ENCODE results near the gene DCAF11. TPM values are rescaled to one million over a fixed set of nuclear protein-coding genes. Genes with fewer than 3 reads are reported as not detected.

The DCAF11 gene
- total and polyA plus RNA-seq, 2 of the 8 experiments (the other 6 are each of a cell fraction or from before 2014, with no cell fraction given): 60.4 to 63.6 TPM

DNA sequence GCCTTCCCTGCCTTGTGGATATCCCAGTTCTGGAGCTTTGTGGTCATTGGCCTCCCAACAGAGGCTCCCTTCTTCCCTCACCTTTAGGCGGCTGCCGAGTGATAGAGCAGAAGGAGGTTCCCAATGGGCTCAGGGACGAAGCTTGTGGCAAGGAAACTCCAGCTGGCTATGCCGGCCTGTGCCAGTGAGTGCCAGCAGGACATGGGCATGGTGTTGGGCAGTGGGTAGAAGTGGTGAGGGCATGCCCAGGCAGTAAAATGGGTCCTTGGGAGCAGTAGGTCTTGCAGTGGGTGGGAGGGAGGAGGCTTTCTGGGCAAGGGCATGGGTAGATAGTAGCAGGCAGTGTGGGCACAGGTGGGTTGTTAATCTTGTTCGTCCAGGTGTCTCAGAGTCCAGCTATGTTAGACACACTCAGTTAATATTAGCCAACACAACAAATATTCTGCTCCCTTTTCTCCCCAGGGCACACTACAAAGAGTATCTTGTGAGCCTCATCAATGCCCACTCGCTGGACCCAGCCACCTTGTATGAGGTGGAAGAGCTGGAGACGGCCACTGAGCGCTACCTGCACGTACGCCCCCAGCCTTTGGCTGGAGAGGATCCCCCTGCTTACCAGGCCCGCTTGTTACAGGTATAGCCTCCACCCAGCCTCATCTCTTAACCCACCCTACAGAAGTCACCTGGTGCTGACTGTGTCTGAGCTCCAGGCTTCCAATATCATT, 45.4 kb downstream of the DCAF11 start (continued):
- TF ChIP-seq JUN (IDR thresholded peaks at IDR 0.05; ENCODE audit: low read depth, low read length) (no peak), SIX5 (IDR thresholded peaks at IDR 0.05; ENCODE audit: low read depth, low read length) (no peak), BCL11A (IDR thresholded peaks at IDR 0.05; ENCODE audit: low read depth in 2 of 2, low read length in 2 of 2) (no peak), NRF1 (IDR thresholded peaks at IDR 0.05; ENCODE audit: low read depth, low read length) (no peak), CTBP2 (IDR thresholded peaks at IDR 0.05; ENCODE audit: borderline replicate concordance, insufficient read depth, insufficient read length, low read length) (no peak), SIN3A (conservative IDR thresholded peaks at IDR 0.05 in 1 of 2, IDR thresholded peaks at IDR 0.05 in 1 of 2; ENCODE audit: low read depth in 1 of 2, low read length in 2 of 2) (no peak)
- TF ChIP-seq, protein P1, sequence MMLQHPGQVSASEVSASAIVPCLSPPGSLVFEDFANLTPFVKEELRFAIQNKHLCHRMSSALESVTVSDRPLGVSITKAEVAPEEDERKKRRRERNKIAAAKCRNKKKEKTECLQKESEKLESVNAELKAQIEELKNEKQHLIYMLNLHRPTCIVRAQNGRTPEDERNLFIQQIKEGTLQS (IDR thresholded peaks at IDR 0.05; ENCODE audit: insufficient read depth, low read depth, low read length): no peak

Measured in H1 (cell line).